GM12865 (cell line): ENCODE measurements around the gene PSMA6.
"Not testable (repeated sequence)": the region's sequence is repeated elsewhere in the genome, so short reads cannot be mapped to it uniquely, and the experiment has no call there.

ENCODE experiments used
- DNase-seq: peaks from one replicate; pipeline ENCODE4 v3.0.0; 2010; ENCODE audit warnings: low read depth
- H3K4me3 ChIP-seq: 2 replicates; pipeline ENCODE4 v1.5.1; 2011; ENCODE audit warnings: mild to moderate bottlenecking, low read depth, low read length, control low read depth
- TF ChIP-seq, protein P1 (sequence below): IDR thresholded peaks from 2 replicates; pipeline ENCODE4 v1.5.1; 2011; ENCODE audit warnings: low read length, control low read depth, low read depth, inconsistent platforms; ENCODE audit not compliant: insufficient read depth; ENCODE audit errors: missing control alignments

Gene PSMA6

GRCh38 chr14:35248476-35248788, 43.8 kb upstream of the PSMA6 start:
- H3K4me3 ChIP-seq = no peak overlapping the region
- TF ChIP-seq, protein P1, sequence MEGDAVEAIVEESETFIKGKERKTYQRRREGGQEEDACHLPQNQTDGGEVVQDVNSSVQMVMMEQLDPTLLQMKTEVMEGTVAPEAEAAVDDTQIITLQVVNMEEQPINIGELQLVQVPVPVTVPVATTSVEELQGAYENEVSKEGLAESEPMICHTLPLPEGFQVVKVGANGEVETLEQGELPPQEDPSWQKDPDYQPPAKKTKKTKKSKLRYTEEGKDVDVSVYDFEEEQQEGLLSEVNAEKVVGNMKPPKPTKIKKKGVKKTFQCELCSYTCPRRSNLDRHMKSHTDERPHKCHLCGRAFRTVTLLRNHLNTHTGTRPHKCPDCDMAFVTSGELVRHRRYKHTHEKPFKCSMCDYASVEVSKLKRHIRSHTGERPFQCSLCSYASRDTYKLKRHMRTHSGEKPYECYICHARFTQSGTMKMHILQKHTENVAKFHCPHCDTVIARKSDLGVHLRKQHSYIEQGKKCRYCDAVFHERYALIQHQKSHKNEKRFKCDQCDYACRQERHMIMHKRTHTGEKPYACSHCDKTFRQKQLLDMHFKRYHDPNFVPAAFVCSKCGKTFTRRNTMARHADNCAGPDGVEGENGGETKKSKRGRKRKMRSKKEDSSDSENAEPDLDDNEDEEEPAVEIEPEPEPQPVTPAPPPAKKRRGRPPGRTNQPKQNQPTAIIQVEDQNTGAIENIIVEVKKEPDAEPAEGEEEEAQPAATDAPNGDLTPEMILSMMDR = no peak
- DNase-seq = peak; percentile 52

- H3K4me3 ChIP-seq = no peak overlapping the region
- DNase-seq = no peak
- TF ChIP-seq, protein P1 = no peak
These were observed 41.9 kb upstream of the PSMA6 start for GRCh38 chr14:35250319-35250718.

DNA sequence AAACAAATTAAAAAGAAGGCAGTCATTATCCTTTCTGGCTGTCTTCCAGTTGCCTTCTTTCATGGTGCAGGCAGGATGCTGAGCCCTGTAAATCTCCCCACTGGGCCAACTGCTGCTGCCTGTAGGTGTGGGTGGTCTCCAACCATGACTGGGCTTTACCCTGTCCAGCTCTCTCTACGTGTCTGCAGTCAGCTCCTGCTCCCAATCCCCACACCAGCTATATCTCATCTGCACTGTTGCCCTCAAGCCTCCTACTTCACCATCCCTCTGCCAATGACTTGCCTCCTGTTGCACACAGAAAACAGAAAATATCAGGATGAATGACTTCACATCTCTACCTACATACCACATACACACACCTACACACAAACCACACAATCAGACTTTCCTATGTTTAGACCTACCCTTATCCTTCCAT, 39.7 kb upstream of the PSMA6 start:
- TF ChIP-seq, protein P1 = no peak
- H3K4me3 ChIP-seq = no peak overlapping the region
- DNase-seq = no peak

DNA sequence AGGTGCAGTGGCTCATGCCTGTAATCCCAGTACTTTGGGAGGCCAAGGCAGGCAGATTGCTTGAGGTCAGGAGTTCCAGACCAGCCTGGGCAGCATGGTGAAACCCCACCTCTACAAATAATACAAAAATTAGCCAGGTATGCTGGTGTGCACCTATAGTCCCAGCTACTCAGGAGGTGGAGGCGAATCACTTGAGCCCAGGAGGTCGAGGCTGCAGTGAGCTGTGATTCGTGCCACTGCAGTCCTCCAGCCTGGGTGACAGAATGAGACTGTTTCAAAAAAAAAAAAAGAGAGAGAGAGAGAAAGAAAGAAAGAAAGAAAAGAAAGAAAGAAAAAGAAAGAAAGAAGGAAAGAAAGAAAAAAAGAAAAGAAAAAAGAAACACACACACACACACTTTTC, 39.1 kb upstream of the PSMA6 start:
- not testable (repeated sequence) for DNase-seq, H3K4me3 ChIP-seq

DNA sequence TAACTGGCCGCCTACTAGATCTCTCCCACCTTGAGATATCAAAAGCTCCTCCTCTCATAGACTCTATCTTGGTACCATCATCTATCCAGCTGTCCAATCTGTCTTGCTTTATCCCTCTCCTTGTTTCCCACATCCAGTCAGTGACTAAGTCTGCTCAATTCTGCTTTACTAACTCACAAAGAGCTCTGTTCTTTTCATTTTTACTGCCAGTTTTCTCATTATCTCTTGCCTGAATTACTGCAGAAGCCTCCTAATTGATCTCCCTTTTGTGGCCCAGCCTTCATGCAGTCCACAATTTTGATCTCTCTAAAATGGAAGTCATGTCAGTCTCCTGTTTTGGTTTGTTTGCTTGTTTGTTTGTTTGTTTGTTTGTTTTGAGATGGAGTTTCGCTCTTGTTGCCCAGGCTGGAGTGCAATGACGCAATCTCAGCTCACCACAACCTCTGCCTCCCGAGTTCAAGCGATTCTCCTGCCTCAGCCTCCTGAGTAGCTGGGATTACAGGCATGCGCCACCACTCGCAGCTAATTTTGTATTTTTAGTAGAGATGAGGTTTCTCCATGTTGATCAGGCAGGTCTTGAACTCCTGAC, 38.1 kb upstream of the PSMA6 start:
- H3K4me3 ChIP-seq, DNase-seq: not testable (repeated sequence)

GRCh38 chr14:35254736-35255135, 37.4 kb upstream of the PSMA6 start:
- peak; percentile 62 for DNase-seq
- no peak overlapping the region for H3K4me3 ChIP-seq
- TF ChIP-seq, protein P1 = no peak

GRCh38 chr14:35255711-35256110, 36.5 kb upstream of the PSMA6 start:
- no peak overlapping the region for H3K4me3 ChIP-seq
- DNase-seq = no peak
- TF ChIP-seq, protein P1 = no peak

DNA sequence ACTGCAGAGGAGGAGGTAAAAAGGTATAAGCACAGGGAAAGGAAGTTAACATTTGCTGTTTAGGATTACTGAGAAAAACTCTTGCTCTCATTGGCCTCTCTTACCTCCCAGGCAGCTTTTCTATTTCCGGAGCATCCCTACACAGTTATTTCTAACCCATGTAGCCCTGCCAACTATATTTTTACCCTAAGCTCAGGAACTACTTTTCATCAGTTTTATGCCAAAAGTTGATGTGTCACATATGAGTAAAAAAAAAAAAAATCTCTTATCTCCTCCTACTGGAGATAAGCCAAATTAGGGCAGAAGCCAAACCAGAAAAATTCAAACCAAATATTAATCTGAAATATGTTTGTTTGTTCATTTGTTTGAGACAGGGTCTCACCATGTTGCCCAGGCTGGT, 34.4 kb upstream of the PSMA6 start:
- H3K4me3 ChIP-seq = no peak overlapping the region
- no peak for DNase-seq
- TF ChIP-seq, protein P1 = no peak
